ENCODE data around the gene MAST2.
"Not testable (repeated sequence)": the region's sequence is repeated elsewhere in the genome, so short reads cannot be mapped to it uniquely, and the experiment has no call there.

- not testable (repeated sequence) for TF ChIP-seq POLR2AphosphoS5, CTCF (IDR thresholded peaks at IDR 0.05)
These were observed 613 bp downstream of the MAST2 start for GRCh38 chr1:45803781-45804668.

All from upper lobe of left lung (tissue), 4 donors.